ENCODE measurements around the gene KRTAP1-1.
"Not testable (repeated sequence)": the region's sequence is repeated elsewhere in the genome, so short reads cannot be mapped to it uniquely, and the experiment has no call there.

KRTAP1-1 gene

DNA sequence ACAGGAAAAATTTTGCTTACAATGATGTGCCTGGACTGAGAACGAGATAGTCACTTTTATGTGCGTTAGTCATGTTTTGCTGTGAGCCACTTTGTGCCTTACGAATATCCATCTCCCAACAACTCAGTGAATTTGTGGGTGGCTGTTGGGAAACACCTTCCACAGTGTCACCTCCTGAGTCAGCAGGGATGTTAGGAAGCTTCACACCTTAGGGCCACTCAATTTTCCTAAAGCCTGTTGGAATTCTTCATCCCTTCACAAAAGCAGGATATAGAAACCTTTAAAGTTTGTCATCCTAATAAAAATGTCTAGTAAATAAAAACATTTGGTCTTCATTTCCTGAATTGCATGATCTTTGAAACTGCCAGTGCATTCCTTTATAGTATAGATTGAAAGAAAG lies 28.1 kb downstream of the KRTAP1-1 start:
- DNase-seq (ENCODE audit: low spot score) (no peak), FAIRE-seq (no peak)

DNA sequence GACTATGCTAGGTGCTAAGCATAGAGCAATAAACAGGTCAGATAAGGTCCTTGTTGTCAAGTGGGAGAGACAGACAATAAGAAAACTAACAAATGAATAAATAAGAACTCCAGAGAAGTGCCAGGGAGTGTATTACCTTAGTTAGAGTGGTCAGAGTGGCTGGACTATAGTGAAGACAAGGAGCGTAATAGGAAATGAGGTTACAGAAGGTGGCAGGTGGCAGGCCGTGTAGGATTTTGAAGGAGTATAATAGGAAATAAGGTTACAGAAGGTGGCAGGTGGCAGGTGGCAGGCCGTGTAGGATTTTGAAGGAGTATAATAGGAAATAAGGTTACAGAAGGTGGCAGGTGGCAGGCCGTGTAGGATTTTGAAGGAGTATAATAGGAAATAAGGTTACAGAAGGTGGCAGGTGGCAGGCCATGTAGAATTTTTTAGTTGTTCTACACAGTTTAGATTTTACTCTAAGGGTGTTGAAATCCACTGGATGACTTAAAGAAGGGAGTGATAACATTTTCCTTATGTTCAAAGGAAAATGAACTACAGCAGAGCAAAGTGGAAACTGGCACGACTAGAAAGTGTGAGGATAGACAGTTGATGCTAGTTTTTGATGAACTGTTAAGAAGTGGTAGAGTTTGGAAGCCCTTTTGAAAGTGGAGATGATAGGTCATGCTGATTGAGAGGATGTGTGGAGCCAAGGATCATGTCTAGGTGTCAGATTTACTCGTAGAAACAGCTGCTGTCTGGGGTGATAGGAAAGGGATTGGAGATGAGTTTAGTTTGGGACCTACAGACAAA lies 28.7 kb downstream of the KRTAP1-1 start:
- FAIRE-seq (no peak), DNase-seq (ENCODE audit: low spot score) (no peak)

DNA sequence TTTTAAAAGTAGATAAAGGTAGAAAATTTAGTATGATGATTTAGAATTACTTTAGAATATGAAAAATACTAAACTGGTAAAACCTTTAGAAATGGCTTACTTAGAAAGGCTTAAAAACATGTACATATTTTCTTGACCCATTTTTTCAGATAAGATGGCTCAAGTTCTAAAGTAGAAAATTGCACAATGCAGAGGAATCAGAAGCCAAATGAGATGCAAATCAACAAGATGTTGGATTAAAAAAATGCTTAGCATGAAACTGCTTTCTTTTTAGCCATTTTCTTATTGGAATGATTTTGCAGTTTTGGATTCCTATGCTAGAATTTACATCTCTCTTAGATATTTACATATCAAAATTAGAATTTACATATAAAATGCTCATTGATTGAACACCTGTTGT lies 30.8 kb downstream of the KRTAP1-1 start:
- FAIRE-seq, result no peak

DNA sequence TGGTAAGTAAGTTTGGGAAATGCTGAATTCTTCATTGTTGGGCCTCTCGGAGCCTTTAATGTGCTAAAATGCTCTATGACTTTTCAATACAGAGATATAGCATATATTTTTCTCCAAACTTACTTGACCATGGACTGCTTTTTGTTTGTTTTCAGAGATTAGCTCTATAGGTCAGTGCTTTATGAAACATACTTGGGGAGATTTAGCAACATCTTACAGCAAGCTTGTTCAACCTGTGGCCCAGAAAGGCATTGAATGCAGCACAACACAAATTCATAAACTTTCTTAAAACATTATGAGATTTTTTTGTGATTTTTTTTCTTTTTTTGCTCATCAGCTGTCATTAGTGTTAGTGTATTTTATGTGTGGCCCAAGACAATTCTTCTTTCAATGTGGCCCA lies 31.3 kb downstream of the KRTAP1-1 start:
- FAIRE-seq (no peak), DNase-seq (ENCODE audit: low spot score) (no peak)

More for the DNA sequence above, 30.8 kb downstream of the KRTAP1-1 start:
- DNase-seq (ENCODE audit: low spot score), result no peak

DNA sequence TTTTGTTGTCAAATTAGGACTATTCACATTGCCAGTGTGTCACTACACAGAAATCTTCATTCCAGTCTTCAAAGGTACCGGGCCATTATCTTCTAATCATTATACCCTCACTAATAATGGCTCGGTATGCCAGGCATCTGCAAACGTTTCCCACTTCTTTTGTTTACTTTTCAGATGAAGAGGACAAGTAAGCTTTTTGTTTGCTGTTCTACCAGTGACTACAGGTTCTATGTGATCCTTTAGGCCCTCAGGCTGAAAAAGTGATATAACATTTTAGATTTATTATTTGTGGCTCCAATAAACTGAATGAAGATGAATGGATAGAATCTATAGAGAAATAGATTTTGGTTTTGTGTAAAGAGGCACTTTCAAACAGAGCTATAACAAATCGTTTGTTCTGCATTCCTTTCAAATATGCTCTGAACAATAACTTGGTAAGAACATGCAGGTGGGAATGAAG lies 31.9 kb downstream of the KRTAP1-1 start:
- no peak for FAIRE-seq
- DNase-seq (ENCODE audit: low spot score), result no peak

DNA sequence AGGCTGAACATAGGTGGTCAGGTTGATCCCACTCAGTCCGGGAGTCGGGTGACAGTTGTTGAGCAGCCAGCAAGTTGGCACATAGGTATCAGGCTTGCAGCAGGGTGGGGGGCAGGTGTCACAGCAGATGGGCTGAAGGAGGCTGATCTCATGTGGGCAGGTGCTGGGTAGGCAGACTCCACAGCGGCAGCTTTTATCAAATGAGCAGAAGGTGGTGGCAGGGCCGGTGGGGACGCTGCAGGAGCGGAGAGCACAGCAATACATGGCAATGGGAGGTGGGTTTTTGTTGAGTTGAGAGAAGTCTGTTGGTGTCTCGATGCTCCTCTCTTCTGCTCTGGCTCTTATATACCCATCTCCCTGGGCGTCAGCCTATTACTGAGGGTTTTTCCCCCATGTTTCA lies 32.4 kb downstream of the KRTAP1-1 start, which contains the start of gene KRTAP3-1:
TSS of gene KRTAP3-1 (minus strand) at position 318 of the 400 bp plus-strand sequence. CDS start at position 264, 54 bp downstream.
- FAIRE-seq, result no peak
- DNase-seq (ENCODE audit: low spot score), result no peak

DNA sequence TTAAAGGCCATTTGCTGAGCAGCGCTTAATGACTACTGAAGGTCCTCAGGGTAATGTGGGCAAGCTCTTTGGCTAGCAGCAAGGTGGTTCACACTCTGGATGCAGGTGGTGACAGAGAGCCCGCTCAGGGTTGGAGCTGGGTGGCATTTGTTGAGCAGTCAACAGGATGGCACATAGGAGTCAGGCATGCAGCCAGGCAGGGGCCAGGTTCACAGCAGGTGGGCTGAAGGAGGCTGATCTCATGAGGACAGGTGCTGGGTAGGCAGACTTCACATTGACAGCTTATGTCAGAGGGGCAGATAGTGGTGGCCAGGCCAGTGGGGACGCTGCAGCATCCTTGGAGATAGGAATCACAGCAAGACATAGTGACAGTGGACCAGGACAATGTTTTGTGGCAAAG lies 36.9 kb downstream of the KRTAP1-1 start:
- no peak for FAIRE-seq

DNA sequence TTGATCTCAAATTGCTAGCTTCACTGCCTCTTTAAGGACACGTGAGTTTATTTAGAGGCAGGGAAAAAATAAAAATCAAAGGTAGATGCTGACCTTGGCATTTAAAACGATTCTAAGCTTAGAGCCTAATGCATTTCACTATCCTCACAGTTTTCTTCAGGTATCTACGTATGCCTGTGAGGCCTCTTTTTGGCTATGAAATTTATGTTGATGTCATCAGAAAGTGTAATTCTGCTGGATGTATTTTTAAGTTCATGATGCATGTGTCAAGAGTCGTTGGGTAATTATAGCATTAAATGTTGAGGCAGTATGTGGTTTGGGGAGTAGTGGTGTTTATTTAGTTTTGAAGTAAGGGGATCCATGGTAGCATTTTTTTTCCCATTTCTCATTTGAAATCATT lies 37.3 kb downstream of the KRTAP1-1 start:
- FAIRE-seq (no peak), DNase-seq (ENCODE audit: low spot score) (no peak)

More for the DNA sequence above, 36.9 kb downstream of the KRTAP1-1 start:
- no peak for DNase-seq (ENCODE audit: low spot score)

DNA sequence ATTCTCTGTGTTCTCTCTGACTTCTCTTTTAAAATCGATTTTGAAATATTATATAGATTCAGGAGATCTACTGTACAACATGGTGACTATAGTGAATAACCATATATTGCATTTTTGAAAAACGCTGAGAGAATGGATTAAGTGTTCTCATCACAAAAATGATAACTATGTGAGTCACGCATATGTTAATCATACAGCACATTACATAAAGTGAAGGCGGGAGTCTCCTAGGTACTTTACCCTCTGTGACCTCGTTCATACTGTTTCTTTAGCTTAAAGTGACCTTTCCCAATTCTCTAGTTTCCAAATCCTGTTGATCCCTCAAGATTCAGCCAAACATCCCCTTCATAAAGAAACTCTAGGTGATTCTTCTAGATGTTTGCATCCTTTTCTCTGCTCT lies 38.4 kb downstream of the KRTAP1-1 start:
- FAIRE-seq, result no peak
- no peak for DNase-seq (ENCODE audit: low spot score)

DNA sequence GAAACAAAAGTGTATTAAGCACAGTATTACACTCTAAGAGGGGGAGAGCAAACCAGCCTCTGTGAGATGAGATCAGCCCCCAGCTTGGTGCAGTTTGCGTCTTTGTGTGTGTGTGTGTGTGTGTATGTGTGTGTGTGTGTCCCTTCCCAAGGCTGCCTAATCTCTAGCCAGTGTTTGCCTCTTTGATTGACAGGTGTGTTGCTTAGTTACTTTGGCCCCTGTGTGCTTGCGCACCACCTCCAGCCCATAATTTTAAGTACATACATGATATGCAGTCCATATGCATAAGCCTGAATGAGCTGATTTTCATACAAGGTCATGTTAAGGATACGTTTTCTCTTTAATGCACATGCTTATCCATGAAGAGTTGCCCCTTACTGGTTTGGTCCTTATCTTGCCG lies 39.5 kb downstream of the KRTAP1-1 start:
- DNase-seq (ENCODE audit: low spot score) (no peak), FAIRE-seq (no peak)

DNA sequence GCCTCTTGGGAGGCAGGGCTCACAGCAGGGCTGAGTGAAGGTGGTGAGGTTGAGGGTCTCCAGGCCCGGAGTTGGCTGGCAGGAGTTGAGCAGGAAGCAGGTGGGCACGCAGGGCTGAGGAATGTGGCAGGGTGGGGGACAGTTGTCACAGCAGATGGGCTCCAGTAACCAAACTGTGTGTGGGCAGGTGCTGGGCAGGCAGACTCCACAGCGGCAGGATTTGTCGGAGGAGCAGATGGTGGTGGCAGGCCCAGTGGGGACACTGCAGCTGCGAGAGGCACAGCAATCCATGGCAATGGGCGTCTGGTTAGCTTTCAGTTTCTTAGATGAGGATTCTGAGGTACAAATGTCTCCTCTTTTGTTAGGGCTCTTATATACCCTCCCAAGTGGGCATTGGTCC lies 41.7 kb downstream of the KRTAP1-1 start, which contains the start of gene KRTAP3-2:
TSS of gene KRTAP3-2 (minus strand) at position 344 of the 400 bp plus-strand sequence. CDS start at position 291, 53 bp downstream.
- not testable (repeated sequence) for FAIRE-seq; DNase-seq (ENCODE audit: low spot score)

DNA sequence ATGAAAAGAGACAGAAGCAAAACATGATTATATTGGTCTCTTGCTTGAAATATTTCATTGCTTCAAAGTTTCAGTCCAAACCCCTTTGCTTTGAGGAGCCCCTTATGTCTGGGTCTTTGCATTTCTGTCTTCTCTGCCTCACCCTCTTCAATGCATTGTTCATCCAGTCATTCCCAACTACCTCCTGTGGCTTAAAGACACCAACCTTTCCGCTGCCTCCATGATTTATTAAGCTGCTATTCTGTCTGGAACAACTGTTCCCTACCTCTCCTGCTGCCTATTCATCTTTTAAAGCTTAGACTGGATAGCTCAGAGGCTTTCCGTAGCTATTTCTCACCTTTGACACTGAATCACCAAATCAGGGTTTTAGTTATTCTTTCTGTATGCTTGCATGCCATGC lies 43.9 kb downstream of the KRTAP1-1 start:
- FAIRE-seq (no peak), DNase-seq (ENCODE audit: low spot score) (no peak)

DNA sequence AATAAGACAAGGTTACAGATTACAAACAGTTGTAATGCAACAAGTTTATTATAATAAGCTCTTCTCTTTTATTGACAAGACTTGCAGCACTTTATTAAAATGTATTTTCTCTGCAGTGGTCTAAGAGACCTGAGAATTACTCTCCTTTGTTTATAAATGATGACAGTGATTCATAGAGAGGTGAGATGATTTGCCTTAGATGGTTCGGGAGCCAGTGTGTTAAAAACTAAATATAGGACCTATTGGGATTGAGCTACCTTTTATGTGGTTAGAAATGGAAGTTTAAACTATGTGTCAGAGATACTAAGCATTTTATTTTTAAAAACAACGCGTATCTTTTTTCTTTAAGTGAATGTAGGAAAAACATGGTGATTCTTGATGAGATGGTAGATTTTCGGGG lies 44.4 kb downstream of the KRTAP1-1 start:
- DNase-seq (ENCODE audit: low spot score) (no peak), FAIRE-seq (no peak)

DNA sequence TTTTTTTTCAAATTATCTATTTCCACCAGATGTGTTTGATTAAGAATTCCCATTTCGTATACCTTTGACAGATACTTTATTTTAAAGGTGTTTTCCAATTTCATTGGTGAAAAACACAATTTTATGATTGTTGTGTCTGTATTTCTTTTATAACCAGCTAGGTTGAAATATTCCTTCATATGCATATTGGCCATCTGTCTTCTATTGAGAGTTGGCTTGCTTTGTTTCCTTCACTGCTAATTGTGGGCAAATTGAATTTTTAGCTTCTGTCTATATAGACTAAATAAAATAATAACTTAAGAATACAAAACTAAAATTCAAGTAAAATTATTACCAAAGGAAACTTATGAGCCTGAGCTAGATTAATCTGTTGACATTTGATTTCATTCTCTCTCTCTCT lies 46.1 kb downstream of the KRTAP1-1 start:
- DNase-seq (ENCODE audit: low spot score) (no peak), FAIRE-seq (no peak)

DNA sequence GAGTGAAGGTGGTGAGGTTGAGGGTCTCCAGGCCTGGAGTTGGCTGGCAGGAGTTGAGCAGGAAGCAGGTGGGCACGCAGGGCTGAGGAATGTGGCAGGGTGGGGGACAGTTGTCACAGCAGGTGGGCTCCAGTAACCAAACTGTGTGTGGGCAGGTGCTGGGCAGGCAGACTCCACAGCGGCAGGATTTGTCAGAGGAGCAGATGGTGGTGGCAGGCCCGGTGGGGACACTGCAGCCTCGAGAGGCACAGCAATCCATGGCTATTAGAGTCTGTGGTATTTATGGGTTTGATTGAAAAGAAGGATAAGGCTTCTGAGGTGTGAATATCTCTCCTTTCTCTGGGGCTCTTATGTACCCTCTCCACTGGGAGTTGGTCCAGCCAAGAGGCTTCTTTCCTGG lies 47.4 kb downstream of the KRTAP1-1 start, which contains the start of gene KRTAP3-3:
TSS of gene KRTAP3-3 (minus strand) at position 326 of the 400 bp plus-strand sequence. CDS start at position 259, 67 bp downstream.
- DNase-seq (ENCODE audit: low spot score) (no peak), FAIRE-seq (no peak)

DNA sequence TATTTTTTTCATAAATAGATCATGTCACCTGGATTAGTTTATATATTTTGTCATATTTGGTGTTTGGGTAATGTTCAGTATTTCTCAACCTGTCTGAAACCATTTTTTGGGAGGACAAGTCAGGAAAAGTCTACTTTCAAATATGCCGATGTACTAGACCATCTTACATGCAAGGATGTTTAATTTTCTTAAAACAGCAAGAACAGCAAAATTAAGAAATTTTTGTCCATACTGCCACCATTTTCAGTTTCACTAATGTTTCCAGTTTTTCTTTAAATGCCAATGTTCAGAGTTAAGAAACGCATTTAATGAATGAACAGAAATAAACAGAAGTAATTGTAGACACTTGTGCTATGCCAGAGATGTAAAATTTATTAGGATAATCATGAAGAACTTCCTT lies 48.2 kb downstream of the KRTAP1-1 start:
- no peak for DNase-seq (ENCODE audit: low spot score)
- FAIRE-seq, result no peak

DNA sequence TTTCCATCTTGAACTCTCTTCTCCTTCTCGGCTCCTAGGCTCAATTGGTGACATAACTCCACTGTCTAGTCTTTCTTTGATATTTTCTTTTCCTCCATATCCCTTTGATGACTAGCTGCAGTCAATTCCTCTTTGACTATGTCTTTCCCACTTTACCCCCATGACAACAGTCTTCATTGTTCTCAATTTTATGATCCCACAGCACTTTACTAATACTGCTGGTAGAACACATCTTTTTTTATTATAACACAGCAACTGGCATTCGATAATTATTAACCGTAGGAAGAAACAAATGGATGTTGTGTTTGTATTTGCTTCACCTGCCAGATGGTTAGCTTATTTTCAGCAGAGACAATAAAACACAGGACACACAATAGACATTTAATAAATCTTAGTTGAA lies 48.6 kb downstream of the KRTAP1-1 start:
- DNase-seq (ENCODE audit: low spot score) (no peak), FAIRE-seq (no peak)
